Neural progenitor cell (in vitro differentiated cells): Measurements from ENCODE around the gene ADAD1. TPM values are rescaled to one million over a fixed set of nuclear protein-coding genes. Genes with fewer than 3 reads are reported as not detected.

Experiments used
- DNase-seq: peaks from one replicate; pipeline ENCODE4 v3.0.0-alpha.2; 2016; ENCODE audit warnings: low spot score
- H2AFZ ChIP-seq: fragments of 200-600 bp; sonication (generic); replicated peaks from 2 replicates; pipeline ENCODE4 v1.6.1; 2016; ENCODE audit warnings: antibody characterized with exemption
- H3F3A ChIP-seq: fragments of 200-600 bp; sonication (generic); 2 replicates; pipeline ENCODE4 v1.6.1; 2016; ENCODE audit warnings: antibody characterized with exemption, low read depth
- H3K27ac ChIP-seq: fragments of 200-600 bp; sonication (generic); 2 replicates; pipeline ENCODE4 v1.5.1; 2016; ENCODE audit warnings: mild to moderate bottlenecking
- H3K27me3 ChIP-seq: fragments of 200-600 bp; sonication (generic); 2 replicates; pipeline ENCODE4 v1.6.1; 2016; ENCODE audit warnings: mild to moderate bottlenecking, moderate library complexity
- H3K36me3 ChIP-seq: fragments of 200-600 bp; sonication (generic); 2 replicates; pipeline ENCODE4 v1.5.1; 2016
- H3K4me1 ChIP-seq: fragments of 200-600 bp; sonication (generic); 2 replicates; pipeline ENCODE4 v1.6.1; 2016; ENCODE audit warnings: mixed run types
- H3K4me2 ChIP-seq: fragments of 200-600 bp; sonication (generic); 2 replicates; pipeline ENCODE4 v1.6.1; 2016
- H3K4me3 ChIP-seq: fragments of 200-600 bp; sonication (generic); 2 replicates; pipeline ENCODE4 v1.5.1; 2016
- H3K79me2 ChIP-seq: fragments of 200-600 bp; sonication (generic); 2 replicates; pipeline ENCODE4 v1.6.1; 2016; ENCODE audit warnings: low read depth
- H3K9ac ChIP-seq: fragments of 200-600 bp; sonication (generic); 2 replicates; pipeline ENCODE4 v1.6.1; 2016
- H3K9me3 ChIP-seq: fragments of 200-600 bp; sonication (generic); 2 replicates; pipeline ENCODE4 v1.5.1; 2016; ENCODE audit warnings: low read depth
- H4K20me1 ChIP-seq: fragments of 200-600 bp; sonication (generic); 2 replicates; pipeline ENCODE4 v1.6.1; 2016; ENCODE audit warnings: low read depth
- H3K27ac Mint-ChIP-seq: 3 replicates; pipeline ENCODE4 v1.8.0; 2021; ENCODE audit warnings: mixed read lengths
- H3K27me3 Mint-ChIP-seq: 2 replicates; pipeline ENCODE4 v1.8.0; 2022; ENCODE audit warnings: low read depth, mild to moderate bottlenecking, inconsistent platforms, moderate library complexity, mixed read lengths; ENCODE audit not compliant: insufficient read depth
- H3K36me3 Mint-ChIP-seq: 3 replicates; pipeline ENCODE4 v1.8.0; 2021; ENCODE audit warnings: mixed read lengths
- H3K4me1 Mint-ChIP-seq: 3 replicates; pipeline ENCODE4 v1.8.0; 2021; ENCODE audit warnings: mixed read lengths
- H3K4me3 Mint-ChIP-seq: 3 replicates; pipeline ENCODE4 v1.8.0; 2021; ENCODE audit warnings: mild to moderate bottlenecking, moderate library complexity, mixed read lengths
- H3K9me3 Mint-ChIP-seq: 3 replicates; pipeline ENCODE4 v1.8.0; 2020; ENCODE audit warnings: mixed read lengths
- EZH2 ChIP-seq: fragments of 200-600 bp; sonication (generic); IDR thresholded peaks from 2 replicates; pipeline ENCODE4 v1.6.1; 2017; ENCODE audit warnings: antibody characterized with exemption, mild to moderate bottlenecking, moderate library complexity
- EZH2phosphoT487 ChIP-seq: fragments of 200-600 bp; sonication (generic); IDR thresholded peaks from 2 replicates; pipeline ENCODE4 v1.6.1; 2017; ENCODE audit warnings: antibody characterized with exemption
- total RNA-seq: library from RNA; depleted of rRNA; stranded (reverse); fragments of >200 nt; gene quantifications from 2 replicates; pipeline ENCODE4 v1.2.3, GENCODE V29; 2015; ENCODE audit warnings: low replicate concordance
- TF ChIP-seq, protein P1 (sequence below): fragments of 200-600 bp; sonication (generic); IDR thresholded peaks from 2 replicates; pipeline ENCODE4 v1.5.1; 2017; ENCODE audit warnings: antibody characterized with exemption, mild to moderate bottlenecking

The ADAD1 gene
- not detected in 2 replicates for total RNA-seq

DNA sequence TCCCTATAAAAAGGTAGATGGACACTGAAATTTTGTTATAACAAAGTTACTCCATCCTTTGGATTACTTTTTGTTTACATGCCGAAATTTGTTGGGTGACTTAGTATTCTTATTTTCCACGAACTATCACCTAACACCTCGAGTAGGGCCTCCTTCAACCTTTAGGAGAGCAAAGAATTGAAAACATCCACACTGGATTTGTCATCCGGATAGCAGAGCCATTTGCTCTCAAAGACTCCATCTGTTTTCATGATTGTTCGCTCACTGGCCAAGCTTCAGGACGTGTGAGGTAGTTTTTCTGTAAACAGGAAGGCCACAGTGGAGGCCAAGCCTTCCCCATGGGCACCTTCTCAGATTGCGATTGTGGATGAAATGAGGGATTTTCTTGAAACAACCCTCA, at the start of gene ADAD1:
Gene ADAD1, plus strand, starts transcription at position 301 of the 400 bp plus-strand sequence. CDS start 1,059 bp downstream, outside the sequence.
- Mint-ChIP-seq H3K9me3 (no peaks in the 10 kb centered on the region), H3K36me3 (no peaks in the 10 kb centered on the region), H3K27me3 (no peaks in the 10 kb centered on the region), H3K4me1 (no peaks in the 10 kb centered on the region), H3K4me3 (no peak within 1 kb of the TSS), H3K27ac (no peak within 1 kb of the TSS)
- Histone ChIP-seq H3K9ac (no peak within 1 kb of the TSS), H3K4me2 (no peak within 1 kb of the TSS), H3K9me3 (no peaks in the 10 kb centered on the region), H3K27me3 (no peaks in the 10 kb centered on the region), H3K4me3 (no peak within 1 kb of the TSS), H3F3A (no peaks in the 10 kb centered on the region), H3K79me2 (no peaks in the 10 kb centered on the region), H4K20me1 (no peaks in the 10 kb centered on the region), H3K27ac (no peak within 1 kb of the TSS), H3K36me3 (no peaks in the 10 kb centered on the region), H2AFZ (no peak within 1 kb of the TSS), H3K4me1 (no peaks in the 10 kb centered on the region)
- no peak for DNase-seq
- TF ChIP-seq EZH2phosphoT487 (no peak), EZH2 (no peak)
- TF ChIP-seq, protein P1, sequence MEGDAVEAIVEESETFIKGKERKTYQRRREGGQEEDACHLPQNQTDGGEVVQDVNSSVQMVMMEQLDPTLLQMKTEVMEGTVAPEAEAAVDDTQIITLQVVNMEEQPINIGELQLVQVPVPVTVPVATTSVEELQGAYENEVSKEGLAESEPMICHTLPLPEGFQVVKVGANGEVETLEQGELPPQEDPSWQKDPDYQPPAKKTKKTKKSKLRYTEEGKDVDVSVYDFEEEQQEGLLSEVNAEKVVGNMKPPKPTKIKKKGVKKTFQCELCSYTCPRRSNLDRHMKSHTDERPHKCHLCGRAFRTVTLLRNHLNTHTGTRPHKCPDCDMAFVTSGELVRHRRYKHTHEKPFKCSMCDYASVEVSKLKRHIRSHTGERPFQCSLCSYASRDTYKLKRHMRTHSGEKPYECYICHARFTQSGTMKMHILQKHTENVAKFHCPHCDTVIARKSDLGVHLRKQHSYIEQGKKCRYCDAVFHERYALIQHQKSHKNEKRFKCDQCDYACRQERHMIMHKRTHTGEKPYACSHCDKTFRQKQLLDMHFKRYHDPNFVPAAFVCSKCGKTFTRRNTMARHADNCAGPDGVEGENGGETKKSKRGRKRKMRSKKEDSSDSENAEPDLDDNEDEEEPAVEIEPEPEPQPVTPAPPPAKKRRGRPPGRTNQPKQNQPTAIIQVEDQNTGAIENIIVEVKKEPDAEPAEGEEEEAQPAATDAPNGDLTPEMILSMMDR: no peak

DNA sequence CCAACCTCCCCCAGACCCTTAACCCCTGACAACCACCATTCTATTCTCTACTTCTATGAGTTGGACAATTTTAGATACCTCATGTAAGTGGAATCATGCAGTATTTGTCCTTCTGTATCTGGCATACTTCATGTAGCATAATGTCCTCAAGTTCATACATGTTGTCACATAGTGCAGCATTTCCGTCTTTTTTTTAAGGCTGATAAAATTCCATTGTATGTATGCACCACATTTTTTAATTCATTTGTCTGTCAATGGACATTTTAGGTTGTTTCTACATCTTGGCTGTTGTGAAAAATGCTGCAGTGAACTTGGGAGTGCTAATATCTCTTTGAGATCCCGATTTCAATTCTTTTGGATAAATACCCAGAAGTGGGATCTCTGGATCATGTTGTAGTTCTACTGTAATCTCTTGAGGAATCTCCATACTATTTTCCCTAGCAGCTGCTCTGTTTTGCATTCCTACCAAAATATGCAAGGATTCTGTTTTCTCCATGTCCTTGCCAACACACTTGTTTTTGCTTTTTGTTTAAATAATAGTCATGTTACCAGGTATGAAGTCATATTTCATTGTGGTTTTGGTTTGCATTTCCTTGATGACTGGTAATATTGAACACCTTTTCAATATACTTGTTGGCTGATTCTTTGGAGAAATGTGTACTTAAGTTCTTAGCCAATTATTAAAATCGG, 48.8 kb upstream of the ADAD1 start:
- H3K9ac ChIP-seq: no peak overlapping the region
- peaks cover 9% of the 10 kb centered on the region for H3K36me3 Mint-ChIP-seq
- H3K27me3 ChIP-seq: no peaks in the 10 kb centered on the region
- no peaks in the 10 kb centered on the region for H3K4me1 Mint-ChIP-seq
- H3K9me3 Mint-ChIP-seq: no peaks in the 10 kb centered on the region
- peaks cover 15% of the 10 kb centered on the region for H3K4me1 ChIP-seq
- no peak for DNase-seq
- TF ChIP-seq EZH2phosphoT487: no peak
- TF ChIP-seq, protein P1: no peak
- TF ChIP-seq EZH2: no peak
- H3K4me3 ChIP-seq: no peak overlapping the region
- no peaks in the 10 kb centered on the region for H3K27me3 Mint-ChIP-seq
- no peaks in the 10 kb centered on the region for H4K20me1 ChIP-seq
- H3K27ac Mint-ChIP-seq: no peak overlapping the region
- peaks cover 2% of the 10 kb centered on the region for H3K36me3 ChIP-seq
- no peak overlapping the region for H3K4me2 ChIP-seq
- H3F3A ChIP-seq: no peaks in the 10 kb centered on the region
- no peak overlapping the region for H3K27ac ChIP-seq
- H3K79me2 ChIP-seq: no peaks in the 10 kb centered on the region
- H2AFZ ChIP-seq: no peak overlapping the region
- H3K4me3 Mint-ChIP-seq: no peak overlapping the region
- no peaks in the 10 kb centered on the region for H3K9me3 ChIP-seq

DNA sequence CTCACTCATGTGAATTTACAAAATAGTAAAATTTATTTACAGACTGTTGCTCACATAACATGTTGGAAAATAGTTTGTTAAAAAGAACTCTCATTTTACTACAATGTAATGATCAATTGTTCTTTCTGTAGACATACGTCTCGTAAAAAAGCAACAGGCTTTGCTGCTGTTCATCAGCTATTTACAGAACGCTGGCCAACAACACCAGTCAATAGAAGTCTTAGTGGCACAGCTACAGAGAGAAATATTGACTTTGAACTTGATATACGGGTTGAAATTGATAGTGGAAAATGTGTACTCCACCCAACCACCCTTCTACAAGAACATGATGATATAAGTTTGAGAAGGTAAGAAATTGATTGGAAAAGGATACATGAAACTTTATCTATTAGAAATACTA, 47.6 kb upstream of the ADAD1 start:
- H3K27me3 ChIP-seq: no peaks in the 10 kb centered on the region
- no peak overlapping the region for H3K4me3 Mint-ChIP-seq

More for the DNA sequence above, 47.6 kb upstream of the ADAD1 start:
- Histone ChIP-seq H3K4me3 (no peak overlapping the region), H3K27ac (no peak overlapping the region), H3K9me3 (no peaks in the 10 kb centered on the region), H3K79me2 (no peaks in the 10 kb centered on the region), H4K20me1 (no peaks in the 10 kb centered on the region), H3K4me1 (peaks cover 15% of the 10 kb centered on the region), H3F3A (no peaks in the 10 kb centered on the region), H3K4me2 (no peak overlapping the region), H3K9ac (no peak overlapping the region), H3K36me3 (peaks cover 9% of the 10 kb centered on the region), H2AFZ (no peak overlapping the region)
- no peak overlapping the region for H3K27ac Mint-ChIP-seq
- TF ChIP-seq EZH2 (no peak), EZH2phosphoT487 (no peak)
- TF ChIP-seq, protein P1: no peak
- no peak for DNase-seq
- H3K36me3 Mint-ChIP-seq: peaks cover 11% of the 10 kb centered on the region
- no peaks in the 10 kb centered on the region for H3K9me3 Mint-ChIP-seq
- no peaks in the 10 kb centered on the region for H3K27me3 Mint-ChIP-seq
- H3K4me1 Mint-ChIP-seq: no peaks in the 10 kb centered on the region
